Progenitor cell of endocrine pancreas (in vitro differentiated cells): Measurements from ENCODE around the gene SECISBP2. TPM values are rescaled to one million over a fixed set of nuclear protein-coding genes. Genes with fewer than 3 reads are reported as not detected.
"Not testable (repeated sequence)": the region's sequence is repeated elsewhere in the genome, so short reads cannot be mapped to it uniquely, and the experiment has no call there.

Source experiments
- DNase-seq: peaks from one replicate; pipeline ENCODE4 v3.0.0; 2021; ENCODE audit warnings: low spot score; ENCODE audit not compliant: unreplicated experiment
- H3K27ac Mint-ChIP-seq: 2 replicates; pipeline ENCODE4 v1.8.0; 2021; ENCODE audit warnings: mild to moderate bottlenecking, moderate library complexity, mixed read lengths
- H3K27me3 Mint-ChIP-seq: 2 replicates; pipeline ENCODE4 v1.8.0; 2021; ENCODE audit warnings: mixed read lengths
- H3K36me3 Mint-ChIP-seq: 2 replicates; pipeline ENCODE4 v1.8.0; 2022; ENCODE audit warnings: mixed read lengths; ENCODE audit not compliant: insufficient read depth
- H3K4me1 Mint-ChIP-seq: 2 replicates; pipeline ENCODE4 v1.8.0; 2021; ENCODE audit warnings: low read depth, mixed read lengths
- H3K4me3 Mint-ChIP-seq: 2 replicates; pipeline ENCODE4 v1.8.0; 2021; ENCODE audit warnings: low read depth, mild to moderate bottlenecking, moderate library complexity, mixed read lengths
- H3K9me3 Mint-ChIP-seq: 2 replicates; pipeline ENCODE4 v1.8.0; 2021; ENCODE audit warnings: low read depth, mixed read lengths
- long read RNA-seq: library from polyadenylated mRNA; unstranded; transcript quantifications from one replicate; pipeline ENCODE4 v2.0.0, GENCODE V29; 2020
- total RNA-seq: library from RNA; stranded (reverse); gene quantifications from 2 replicates; pipeline ENCODE4 v1.2.1, GENCODE V29; 2021
- TF ChIP-seq, protein P1 (sequence below): fragments of 200-600 bp; sonication (generic); IDR thresholded peaks from one replicate; pipeline ENCODE4 v1.5.0; 2021; ENCODE audit warnings: antibody characterized with exemption, mild to moderate bottlenecking; ENCODE audit not compliant: unreplicated experiment

Gene SECISBP2, protein sequence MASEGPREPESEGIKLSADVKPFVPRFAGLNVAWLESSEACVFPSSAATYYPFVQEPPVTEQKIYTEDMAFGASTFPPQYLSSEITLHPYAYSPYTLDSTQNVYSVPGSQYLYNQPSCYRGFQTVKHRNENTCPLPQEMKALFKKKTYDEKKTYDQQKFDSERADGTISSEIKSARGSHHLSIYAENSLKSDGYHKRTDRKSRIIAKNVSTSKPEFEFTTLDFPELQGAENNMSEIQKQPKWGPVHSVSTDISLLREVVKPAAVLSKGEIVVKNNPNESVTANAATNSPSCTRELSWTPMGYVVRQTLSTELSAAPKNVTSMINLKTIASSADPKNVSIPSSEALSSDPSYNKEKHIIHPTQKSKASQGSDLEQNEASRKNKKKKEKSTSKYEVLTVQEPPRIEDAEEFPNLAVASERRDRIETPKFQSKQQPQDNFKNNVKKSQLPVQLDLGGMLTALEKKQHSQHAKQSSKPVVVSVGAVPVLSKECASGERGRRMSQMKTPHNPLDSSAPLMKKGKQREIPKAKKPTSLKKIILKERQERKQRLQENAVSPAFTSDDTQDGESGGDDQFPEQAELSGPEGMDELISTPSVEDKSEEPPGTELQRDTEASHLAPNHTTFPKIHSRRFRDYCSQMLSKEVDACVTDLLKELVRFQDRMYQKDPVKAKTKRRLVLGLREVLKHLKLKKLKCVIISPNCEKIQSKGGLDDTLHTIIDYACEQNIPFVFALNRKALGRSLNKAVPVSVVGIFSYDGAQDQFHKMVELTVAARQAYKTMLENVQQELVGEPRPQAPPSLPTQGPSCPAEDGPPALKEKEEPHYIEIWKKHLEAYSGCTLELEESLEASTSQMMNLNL
- total RNA-seq, result 73.5 and 75.7 TPM in 2 replicates
- long read RNA-seq, full-length matches to known transcripts, result 14 of 81 reads
- long read RNA-seq, partial matches to known transcripts, result 42 of 81 reads
- long read RNA-seq, other reads (novel, unspliced or antisense), result 25 of 81 reads

DNA sequence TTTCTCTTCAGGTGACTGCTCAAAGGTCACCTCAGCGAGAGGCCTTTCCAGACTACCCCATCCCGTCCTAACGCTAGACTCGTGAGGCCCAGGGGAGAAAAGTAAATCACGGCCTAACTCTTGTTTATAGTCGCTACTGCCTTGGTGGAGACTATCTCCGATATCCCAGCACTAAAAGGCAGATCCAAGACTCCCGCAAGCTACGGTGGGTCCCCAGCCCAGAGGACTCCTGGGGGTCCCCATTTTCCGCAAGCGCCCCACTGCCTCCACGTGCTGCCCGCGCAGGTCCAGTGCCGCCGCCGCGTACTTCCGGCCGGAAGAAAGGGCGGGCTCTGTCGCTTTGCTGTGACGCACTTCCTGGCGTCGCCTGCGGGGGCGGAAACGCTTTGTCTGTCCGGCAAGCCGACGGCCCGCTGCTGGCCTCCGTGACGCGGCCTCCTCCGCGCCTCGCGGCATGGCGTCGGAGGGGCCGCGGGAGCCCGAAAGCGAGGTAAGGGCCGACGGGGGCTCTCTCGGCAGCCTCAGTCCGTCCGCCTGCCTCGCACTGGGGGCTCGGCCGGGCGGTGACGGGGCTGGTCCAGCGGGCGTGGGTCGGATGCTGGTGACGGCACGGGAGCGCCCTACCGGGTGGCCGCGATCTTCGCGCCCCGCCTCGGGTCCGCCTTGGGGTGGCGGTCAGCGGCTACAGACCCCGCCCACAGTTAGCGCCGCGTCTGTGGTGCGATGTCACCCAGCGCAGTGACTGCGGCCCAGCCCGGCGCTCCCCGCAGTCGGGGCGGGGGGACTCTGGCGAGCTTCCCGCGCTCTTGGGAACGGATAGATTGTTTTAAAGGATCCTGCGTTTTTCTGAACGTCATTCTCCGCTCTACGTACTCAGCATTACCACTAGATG lies at the start of gene SECISBP2:
Gene SECISBP2, plus strand, starts transcription at position 378 of the 892 bp plus-strand sequence. Its CDS starts 77 bp downstream, at position 455.
- H3K36me3 Mint-ChIP-seq, result peaks cover 12% of the 10 kb centered on the region
- no peaks in the 10 kb centered on the region for H3K9me3 Mint-ChIP-seq
- H3K4me1 Mint-ChIP-seq, result peaks cover 36% of the 10 kb centered on the region
- DNase-seq, result peak; percentile 85
- TF ChIP-seq, protein P1, sequence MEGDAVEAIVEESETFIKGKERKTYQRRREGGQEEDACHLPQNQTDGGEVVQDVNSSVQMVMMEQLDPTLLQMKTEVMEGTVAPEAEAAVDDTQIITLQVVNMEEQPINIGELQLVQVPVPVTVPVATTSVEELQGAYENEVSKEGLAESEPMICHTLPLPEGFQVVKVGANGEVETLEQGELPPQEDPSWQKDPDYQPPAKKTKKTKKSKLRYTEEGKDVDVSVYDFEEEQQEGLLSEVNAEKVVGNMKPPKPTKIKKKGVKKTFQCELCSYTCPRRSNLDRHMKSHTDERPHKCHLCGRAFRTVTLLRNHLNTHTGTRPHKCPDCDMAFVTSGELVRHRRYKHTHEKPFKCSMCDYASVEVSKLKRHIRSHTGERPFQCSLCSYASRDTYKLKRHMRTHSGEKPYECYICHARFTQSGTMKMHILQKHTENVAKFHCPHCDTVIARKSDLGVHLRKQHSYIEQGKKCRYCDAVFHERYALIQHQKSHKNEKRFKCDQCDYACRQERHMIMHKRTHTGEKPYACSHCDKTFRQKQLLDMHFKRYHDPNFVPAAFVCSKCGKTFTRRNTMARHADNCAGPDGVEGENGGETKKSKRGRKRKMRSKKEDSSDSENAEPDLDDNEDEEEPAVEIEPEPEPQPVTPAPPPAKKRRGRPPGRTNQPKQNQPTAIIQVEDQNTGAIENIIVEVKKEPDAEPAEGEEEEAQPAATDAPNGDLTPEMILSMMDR, result peak; percentile 84
- peak within 1 kb of the TSS; percentile 98 for H3K27ac Mint-ChIP-seq
- H3K27me3 Mint-ChIP-seq, result no peaks in the 10 kb centered on the region
- H3K4me3 Mint-ChIP-seq, result peak within 1 kb of the TSS; percentile 78

DNA sequence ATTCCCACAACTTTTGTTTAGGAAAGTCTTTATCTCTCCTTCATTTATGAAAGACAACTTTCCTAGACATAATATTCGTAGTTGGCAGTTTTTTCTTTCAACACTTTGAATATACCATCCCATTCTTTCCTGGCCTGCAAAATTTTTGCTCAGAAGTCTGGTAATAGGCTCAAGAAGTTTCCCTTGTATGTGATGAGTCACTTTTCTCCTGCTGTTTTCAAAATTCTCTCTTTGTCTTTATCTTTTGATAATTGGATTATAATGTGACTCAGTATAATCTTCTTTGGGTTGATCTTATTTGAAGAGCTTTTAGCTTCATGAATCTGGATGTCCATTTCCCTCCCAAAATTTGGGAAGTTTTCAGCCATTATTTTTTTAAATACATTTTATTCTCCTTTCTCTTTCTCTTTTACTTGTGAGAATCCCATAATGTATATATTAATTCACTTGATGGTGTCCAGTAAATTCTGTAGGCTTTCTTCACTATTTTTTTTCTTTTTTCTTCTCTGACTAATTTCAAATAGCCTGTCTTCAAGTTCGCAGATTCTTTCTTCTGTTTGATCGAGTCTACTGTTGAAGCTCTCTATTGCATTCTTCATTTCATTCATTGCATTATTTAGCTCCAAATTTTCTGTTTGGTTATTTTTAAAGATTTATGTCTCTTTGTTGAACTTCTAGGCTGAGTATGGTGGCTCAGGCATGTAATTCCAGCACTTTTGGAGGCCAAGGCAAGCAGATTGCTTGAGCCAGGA lies 44.6 kb upstream of the SECISBP2 start:
- Mint-ChIP-seq H3K4me1 (no peaks in the 10 kb centered on the region), H3K36me3 (peaks cover 16% of the 10 kb centered on the region), H3K27me3 (no peaks in the 10 kb centered on the region), H3K27ac (no peak overlapping the region), H3K4me3 (no peak overlapping the region), H3K9me3 (peaks cover 38% of the 10 kb centered on the region)
- TF ChIP-seq, protein P1, result no peak
- DNase-seq, result no peak

DNA sequence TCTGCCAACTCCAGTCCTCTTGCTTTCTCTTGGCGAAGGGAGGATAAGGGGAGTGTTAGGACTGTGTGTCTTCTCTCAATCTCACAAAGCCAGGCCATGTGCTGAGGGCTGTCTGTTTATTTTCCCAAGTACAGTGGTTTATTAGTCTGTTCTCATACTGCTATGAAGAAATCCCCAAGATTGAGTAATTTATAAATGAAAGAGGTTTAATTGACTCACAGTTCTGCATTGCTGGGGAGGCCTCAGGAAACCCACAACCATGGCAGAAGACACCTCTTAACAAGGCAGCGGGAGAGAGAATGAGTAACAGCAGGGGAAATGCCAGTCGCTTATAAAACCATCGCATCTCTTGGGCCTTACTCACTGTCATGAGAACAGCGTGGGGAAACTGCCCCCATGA lies 43.5 kb upstream of the SECISBP2 start:
- H3K4me3 Mint-ChIP-seq, result no peak overlapping the region
- no peak overlapping the region for H3K27ac Mint-ChIP-seq
- H3K4me1 Mint-ChIP-seq, result no peaks in the 10 kb centered on the region
- peaks cover 16% of the 10 kb centered on the region for H3K36me3 Mint-ChIP-seq
- DNase-seq, result no peak
- TF ChIP-seq, protein P1, result no peak
- H3K9me3 Mint-ChIP-seq, result peaks cover 38% of the 10 kb centered on the region
- H3K27me3 Mint-ChIP-seq, result no peaks in the 10 kb centered on the region

DNA sequence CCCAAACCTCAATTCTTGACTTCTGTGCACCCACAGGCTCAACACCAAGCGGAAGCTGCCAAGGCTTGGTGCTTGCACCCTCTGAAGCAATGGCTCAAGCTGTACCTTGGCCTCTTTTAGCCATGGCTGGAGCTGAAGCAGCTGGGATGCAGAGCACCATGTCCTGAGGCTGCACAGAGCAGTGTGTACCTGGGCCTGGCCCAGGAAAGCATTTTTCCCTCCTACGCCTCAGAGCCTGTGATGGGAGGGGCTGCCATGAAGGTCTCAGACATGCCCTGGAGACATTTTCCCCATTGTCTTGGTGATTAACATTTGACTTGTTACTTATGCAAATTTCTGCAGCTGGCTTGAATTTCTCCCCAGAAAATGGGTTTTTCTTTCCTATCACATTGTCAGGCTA lies 42.3 kb upstream of the SECISBP2 start:
- H3K4me3 Mint-ChIP-seq, H3K27ac Mint-ChIP-seq, H3K27me3 Mint-ChIP-seq, H3K4me1 Mint-ChIP-seq, DNase-seq: not testable (repeated sequence)
- H3K9me3 Mint-ChIP-seq, result peaks cover 38% of the 10 kb centered on the region
- H3K36me3 Mint-ChIP-seq, result peaks cover 16% of the 10 kb centered on the region

DNA sequence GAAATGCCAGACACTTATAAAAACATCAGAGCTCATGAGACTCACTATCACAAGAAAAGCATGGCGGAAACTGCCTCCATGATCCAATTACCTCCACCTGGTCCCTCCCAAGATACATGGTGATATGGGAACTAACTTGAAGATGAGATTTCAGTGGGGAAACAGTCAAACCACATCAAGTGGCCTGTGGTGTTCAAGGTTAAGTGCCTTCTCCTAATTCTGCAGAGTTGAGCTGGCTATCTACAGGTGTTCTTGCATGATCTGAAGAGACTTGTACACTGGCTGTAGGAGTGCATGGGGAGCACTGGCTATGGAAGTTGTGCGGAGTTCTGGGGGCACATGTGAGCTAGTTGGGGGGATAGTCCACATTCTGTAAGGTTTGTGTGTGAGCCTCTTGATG lies 41.3 kb upstream of the SECISBP2 start:
- peaks cover 15% of the 10 kb centered on the region for H3K36me3 Mint-ChIP-seq
- no peaks in the 10 kb centered on the region for H3K27me3 Mint-ChIP-seq
- H3K27ac Mint-ChIP-seq, result no peak overlapping the region

More for the DNA sequence above, 41.3 kb upstream of the SECISBP2 start:
- Mint-ChIP-seq H3K4me3 (no peak overlapping the region), H3K4me1 (no peaks in the 10 kb centered on the region), H3K9me3 (peaks cover 33% of the 10 kb centered on the region)
- no peak for DNase-seq
- TF ChIP-seq, protein P1, result no peak
